ENCODE data around the gene ARHGAP42.

The ARHGAP42 gene

GRCh38 chr11:100719362-100719761, 32.3 kb downstream of the ARHGAP42 start:
- TF ChIP-seq CTCF (IDR thresholded peaks at IDR 0.05; ENCODE audit: control insufficient read depth, extremely low read depth, insufficient read depth) = no peak
- no peak overlapping the region for H3K4me3 ChIP-seq (ENCODE audit: low read depth, low read length)
- no peak for DNase-seq (ENCODE audit: low read depth)

GRCh38 chr11:100719809-100720221, 32.7 kb downstream of the ARHGAP42 start:
- peak; percentile 74 for DNase-seq (ENCODE audit: low read depth)
- H3K4me3 ChIP-seq (ENCODE audit: low read depth, low read length) = no peak overlapping the region
- TF ChIP-seq CTCF (IDR thresholded peaks at IDR 0.05; ENCODE audit: control insufficient read depth, extremely low read depth, insufficient read depth) = no peak

DNA sequence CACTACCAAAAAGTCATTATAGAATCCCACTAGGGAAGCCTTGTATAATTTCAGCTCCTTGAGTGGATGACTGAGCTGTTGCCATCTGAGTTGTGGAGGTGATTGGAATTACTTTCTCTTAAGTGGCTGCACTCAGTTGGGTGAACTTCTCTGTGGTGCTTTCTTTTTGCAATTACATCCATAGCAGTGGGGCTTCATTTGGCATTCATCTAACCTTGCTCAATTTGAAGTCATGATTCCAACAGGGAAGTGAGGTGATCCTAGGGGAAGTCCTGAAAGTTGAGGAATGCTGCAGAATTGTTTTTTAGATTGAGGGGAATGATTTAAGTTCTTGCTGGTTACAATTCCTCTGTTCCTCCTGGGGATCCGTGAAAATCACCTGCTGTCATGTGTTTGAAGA, 39.6 kb downstream of the ARHGAP42 start:
- TF ChIP-seq CTCF (IDR thresholded peaks at IDR 0.05; ENCODE audit: control insufficient read depth, extremely low read depth, insufficient read depth) = no peak
- DNase-seq (ENCODE audit: low read depth) = no peak

DNA sequence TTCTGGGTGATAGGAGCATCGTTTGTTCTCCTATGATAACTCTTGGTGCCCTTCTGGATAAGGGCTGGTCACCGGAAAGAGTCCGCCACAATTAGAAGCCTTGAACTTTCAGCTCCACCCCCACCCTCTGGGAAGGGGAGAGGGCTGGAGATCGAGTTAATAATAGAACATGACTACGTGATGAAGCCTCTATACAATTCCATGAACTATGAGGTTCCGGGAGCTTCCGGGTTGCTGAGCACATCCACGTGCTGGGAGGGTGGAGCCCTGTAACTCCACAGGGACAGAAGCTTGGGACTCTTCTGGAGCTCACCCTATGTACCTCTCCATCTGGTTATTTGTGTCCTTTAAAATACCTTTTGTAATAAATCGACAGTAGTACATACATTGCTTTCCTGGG, 40.3 kb downstream of the ARHGAP42 start:
- TF ChIP-seq CTCF (IDR thresholded peaks at IDR 0.05; ENCODE audit: control insufficient read depth, extremely low read depth, insufficient read depth) = no peak
- no peak for DNase-seq (ENCODE audit: low read depth)

More for the DNA sequence above, 39.6 kb downstream of the ARHGAP42 start:
- H3K4me3 ChIP-seq (ENCODE audit: low read depth, low read length) = no peak overlapping the region

GRCh38 chr11:100730266-100730665, 43.2 kb downstream of the ARHGAP42 start:
- DNase-seq (ENCODE audit: low read depth) = no peak
- no peak overlapping the region for H3K4me3 ChIP-seq (ENCODE audit: low read depth, low read length)
- no peak for TF ChIP-seq CTCF (IDR thresholded peaks at IDR 0.05; ENCODE audit: control insufficient read depth, extremely low read depth, insufficient read depth)

More for the DNA sequence above, 40.3 kb downstream of the ARHGAP42 start:
- H3K4me3 ChIP-seq (ENCODE audit: low read depth, low read length) = no peak overlapping the region

- H3K4me3 ChIP-seq (ENCODE audit: low read depth, low read length) = no peak overlapping the region
- no peak for TF ChIP-seq CTCF (IDR thresholded peaks at IDR 0.05; ENCODE audit: control insufficient read depth, extremely low read depth, insufficient read depth)
- DNase-seq (ENCODE audit: low read depth) = no peak
Observed at GRCh38 chr11:100731471-100731870, 44.4 kb downstream of the ARHGAP42 start.

DNA sequence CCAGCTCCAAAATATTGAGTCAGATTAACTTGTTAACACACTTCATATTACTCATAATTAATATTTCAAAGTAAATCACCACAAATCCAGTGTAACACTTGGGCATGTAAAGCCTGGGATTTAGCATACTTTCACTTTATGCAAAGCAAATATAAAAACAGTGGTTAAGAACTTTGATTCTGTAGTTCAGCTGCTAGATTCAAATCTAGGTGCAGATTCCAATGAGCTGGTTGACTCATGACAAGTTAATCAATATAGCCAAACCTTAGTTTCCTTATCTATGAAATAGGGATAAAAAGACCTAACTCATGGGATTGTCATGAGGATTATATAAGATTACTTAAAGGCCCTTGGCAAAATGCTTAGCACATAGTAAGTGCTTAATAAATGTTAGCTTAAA, 45.9 kb downstream of the ARHGAP42 start:
- DNase-seq (ENCODE audit: low read depth) = no peak
- TF ChIP-seq CTCF (IDR thresholded peaks at IDR 0.05; ENCODE audit: control insufficient read depth, extremely low read depth, insufficient read depth) = no peak
- no peak overlapping the region for H3K4me3 ChIP-seq (ENCODE audit: low read depth, low read length)

Data from LNCaP clone FGC (cell line).